LHCN-M2 (cell line): ENCODE results near the gene UBE2QL1. TPM values are rescaled to one million over a fixed set of nuclear protein-coding genes. Genes with fewer than 3 reads are reported as not detected.

Experiments
- DNase-seq: peaks from one replicate; pipeline ENCODE4 v3.0.0-alpha.2; 2012; ENCODE audit warnings: low read depth
- total RNA-seq: library from RNA; depleted of rRNA; stranded (reverse); fragments of >200 nt; gene quantifications from 2 replicates; pipeline ENCODE4 v1.2.3, GENCODE V29; 2014

Gene UBE2QL1
- total RNA-seq, 1 experiment from 2014 or later, result not detected

- no peak for DNase-seq
Observed at GRCh38 chr5:6454628-6455053, 6.0 kb downstream of the UBE2QL1 start.

GRCh38 chr5:6455571-6456200 lies 7.0 kb downstream of the UBE2QL1 start:
- no peak for DNase-seq

GRCh38 chr5:6456766-6457370 lies 8.2 kb downstream of the UBE2QL1 start:
- DNase-seq, result no peak

- no peak for DNase-seq
Observed at GRCh38 chr5:6457592-6457991, 8.9 kb downstream of the UBE2QL1 start.

GRCh38 chr5:6458833-6459232 lies 10.2 kb downstream of the UBE2QL1 start:
- DNase-seq, result no peak

- no peak for DNase-seq
Observed at GRCh38 chr5:6459896-6460295, 11.2 kb downstream of the UBE2QL1 start.

GRCh38 chr5:6461006-6461405 lies 12.3 kb downstream of the UBE2QL1 start:
- no peak for DNase-seq

GRCh38 chr5:6461793-6462650 lies 13.4 kb downstream of the UBE2QL1 start:
- DNase-seq, result no peak

- DNase-seq, result no peak
Observed at GRCh38 chr5:6462671-6463070, 14.0 kb downstream of the UBE2QL1 start.

- DNase-seq, result no peak
Observed at GRCh38 chr5:6464441-6464840, 15.8 kb downstream of the UBE2QL1 start.

GRCh38 chr5:6465831-6466790 lies 17.5 kb downstream of the UBE2QL1 start:
- no peak for DNase-seq

GRCh38 chr5:6466975-6467567 lies 18.4 kb downstream of the UBE2QL1 start:
- no peak for DNase-seq

GRCh38 chr5:6467591-6467990 lies 18.9 kb downstream of the UBE2QL1 start:
- no peak for DNase-seq

- no peak for DNase-seq
Observed at GRCh38 chr5:6468104-6468503, 19.4 kb downstream of the UBE2QL1 start.

GRCh38 chr5:6468870-6469269 lies 20.2 kb downstream of the UBE2QL1 start:
- DNase-seq, result no peak

- DNase-seq, result no peak
Observed at GRCh38 chr5:6469836-6470235, 21.2 kb downstream of the UBE2QL1 start.

- DNase-seq, result no peak
Observed at GRCh38 chr5:6470672-6471071, 22.0 kb downstream of the UBE2QL1 start.

GRCh38 chr5:6471252-6471651 lies 22.6 kb downstream of the UBE2QL1 start:
- no peak for DNase-seq

GRCh38 chr5:6472792-6473191 lies 24.1 kb downstream of the UBE2QL1 start:
- no peak for DNase-seq

- no peak for DNase-seq
Observed at GRCh38 chr5:6473284-6473683, 24.6 kb downstream of the UBE2QL1 start.
